Eye (tissue), 1 donor: ENCODE data around the gene BDH2.

Experiments
- DNase-seq: peaks from one replicate; pipeline ENCODE4 v3.0.0-alpha.2; 2015

BDH2 gene

GRCh38 chr4:103079621-103080020, 20.0 kb downstream of the BDH2 start:
- no peak for DNase-seq

- no peak for DNase-seq
Measured at GRCh38 chr4:103076747-103077347, 22.8 kb downstream of the BDH2 start, which contains the start of gene SLC9B2. Gene SLC9B2, minus strand, starts transcription at chr4:103076761. Its CDS starts 9,211 bp downstream, at chr4:103067550.

GRCh38 chr4:103075894-103076746, 23.5 kb downstream of the BDH2 start:
- DNase-seq: peak; percentile 91

- DNase-seq: no peak
Measured at GRCh38 chr4:103075435-103075893, 24.2 kb downstream of the BDH2 start.

GRCh38 chr4:103074744-103075434, 24.7 kb downstream of the BDH2 start:
- no peak for DNase-seq

GRCh38 chr4:103073792-103074438, 25.7 kb downstream of the BDH2 start:
- no peak for DNase-seq

DNA sequence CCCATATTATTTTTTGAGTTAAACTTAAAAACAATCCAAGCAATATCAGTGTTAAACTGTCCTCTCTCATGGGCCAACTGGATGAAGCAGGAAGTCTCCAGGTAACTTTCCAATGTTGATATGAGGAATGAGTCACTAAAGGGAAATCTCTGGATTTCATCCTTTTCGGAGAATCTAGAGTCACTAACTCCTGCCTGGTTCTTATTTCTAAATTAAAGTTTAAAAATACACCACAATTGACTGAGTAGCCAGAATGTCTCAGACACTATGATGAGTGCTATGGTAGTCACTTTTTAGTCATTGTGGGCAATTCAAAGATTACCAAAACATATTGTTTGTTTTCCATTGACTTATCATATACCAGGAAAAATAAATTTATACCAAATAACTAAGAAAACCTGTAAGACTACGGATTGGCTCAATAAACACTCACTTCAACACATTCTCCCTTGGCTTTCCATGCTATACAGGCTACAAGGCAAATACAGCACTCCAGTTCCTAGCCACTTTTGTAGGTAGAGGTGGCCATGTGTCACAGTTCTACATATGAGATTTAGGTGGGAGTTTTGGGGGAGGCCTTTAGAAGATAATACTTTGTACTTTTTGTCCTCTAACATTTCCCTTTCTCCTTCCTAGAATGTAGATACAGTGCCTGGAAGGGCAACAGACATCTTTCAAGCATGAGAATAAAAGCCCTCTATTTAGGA, 31.6 kb downstream of the BDH2 start:
- DNase-seq: no peak

- no peak for DNase-seq
Measured at GRCh38 chr4:103060453-103061148, 39.0 kb downstream of the BDH2 start.

GRCh38 chr4:103054030-103054429, 45.6 kb downstream of the BDH2 start:
- DNase-seq: no peak

- no peak for DNase-seq
Measured at GRCh38 chr4:103052779-103053178, 46.9 kb downstream of the BDH2 start.

DNA sequence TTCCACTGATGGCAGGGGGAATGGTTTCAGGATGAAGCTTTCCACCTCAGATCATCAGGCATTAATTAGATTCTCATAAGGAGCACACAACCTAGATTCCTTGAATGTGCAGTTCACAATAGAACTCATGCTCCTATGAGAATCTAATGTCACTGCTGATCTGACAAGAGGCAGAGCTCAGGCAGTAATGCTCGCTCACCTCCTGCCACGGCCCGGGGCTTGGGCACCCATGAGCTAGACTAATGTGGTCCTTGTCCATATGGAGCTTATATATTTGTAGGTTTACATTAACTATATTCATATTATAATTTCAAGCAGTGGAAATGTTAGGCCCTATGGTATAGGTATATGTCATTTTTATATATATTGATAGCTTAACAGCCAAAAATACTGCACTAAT, 47.5 kb downstream of the BDH2 start:
- DNase-seq: no peak

DNA sequence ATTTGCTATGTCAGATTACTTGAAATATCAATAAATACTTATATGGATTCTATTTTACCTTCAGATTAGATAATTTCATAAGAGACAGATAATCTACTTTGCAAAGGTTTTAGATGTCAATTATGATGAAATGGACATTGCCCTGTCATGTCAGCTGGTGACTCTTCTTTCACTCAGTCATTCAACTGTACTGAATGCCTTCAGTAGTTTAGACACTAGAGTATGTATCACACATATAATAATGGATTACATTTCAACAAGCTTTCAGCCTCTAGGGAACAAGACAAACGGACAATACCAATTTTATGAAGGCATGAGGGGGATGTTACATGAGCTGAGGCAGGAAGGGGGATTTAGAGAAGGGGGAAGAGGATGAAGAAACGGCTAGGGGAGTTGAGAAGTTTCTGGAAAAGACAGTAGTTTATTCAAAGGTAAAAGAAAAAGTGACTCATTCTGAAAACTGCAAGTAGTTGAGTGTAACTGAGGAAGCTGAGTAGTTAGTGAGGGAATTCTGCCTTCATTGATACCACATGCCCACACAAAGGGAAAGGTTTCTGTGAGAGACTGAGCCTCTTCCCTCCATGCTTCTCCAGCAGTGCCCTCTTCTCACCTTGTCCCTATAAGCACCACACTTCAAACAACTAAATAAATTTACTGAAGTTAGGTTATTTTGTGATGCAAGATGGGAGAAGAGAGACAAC, 48.7 kb downstream of the BDH2 start:
- no peak for DNase-seq

GRCh38 chr4:103046416-103047290, 53.0 kb downstream of the BDH2 start:
- peak; percentile 43 for DNase-seq

- no peak for DNase-seq
Measured at GRCh38 chr4:103044183-103044582, 55.5 kb downstream of the BDH2 start.

DNA sequence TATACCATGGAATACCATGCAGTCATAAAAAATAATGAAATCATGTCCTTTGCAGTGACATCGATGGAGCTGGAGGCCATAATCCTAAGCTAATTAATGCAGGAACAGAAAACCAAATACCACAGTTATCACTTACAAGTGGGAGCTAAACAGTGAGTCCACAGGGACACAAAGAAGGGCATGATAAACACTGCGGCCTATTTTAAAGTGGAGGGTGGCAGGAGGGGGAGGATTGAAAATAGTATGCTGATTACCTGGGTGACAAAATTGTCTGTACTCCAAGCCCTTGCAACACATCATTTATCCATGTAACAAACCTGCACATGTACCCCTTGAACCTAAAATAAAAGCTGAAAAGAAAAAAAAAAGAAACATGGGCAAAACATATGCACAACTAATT, 63.5 kb downstream of the BDH2 start:
- DNase-seq: no peak

- no peak for DNase-seq
Measured at GRCh38 chr4:103032574-103032973, 67.1 kb downstream of the BDH2 start.

DNA sequence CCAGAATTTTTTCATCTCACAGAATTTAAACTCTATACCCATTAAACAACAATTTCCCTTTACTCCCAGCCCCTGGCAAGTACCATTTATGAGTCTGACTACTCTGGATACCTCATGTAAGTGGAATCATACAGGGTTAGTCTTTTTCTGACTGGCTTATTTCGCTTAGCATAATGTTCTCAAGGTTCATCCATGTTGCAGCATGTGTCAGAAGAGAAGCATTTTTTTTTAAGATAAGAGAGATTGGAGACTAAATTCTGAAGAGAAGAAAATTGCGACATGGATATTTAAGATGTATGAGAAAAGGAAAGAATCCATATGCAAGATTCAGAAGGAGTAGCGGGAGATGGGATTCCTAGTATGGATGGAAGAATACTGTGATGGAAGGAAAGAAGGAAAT, 68.8 kb downstream of the BDH2 start:
- no peak for DNase-seq

DNA sequence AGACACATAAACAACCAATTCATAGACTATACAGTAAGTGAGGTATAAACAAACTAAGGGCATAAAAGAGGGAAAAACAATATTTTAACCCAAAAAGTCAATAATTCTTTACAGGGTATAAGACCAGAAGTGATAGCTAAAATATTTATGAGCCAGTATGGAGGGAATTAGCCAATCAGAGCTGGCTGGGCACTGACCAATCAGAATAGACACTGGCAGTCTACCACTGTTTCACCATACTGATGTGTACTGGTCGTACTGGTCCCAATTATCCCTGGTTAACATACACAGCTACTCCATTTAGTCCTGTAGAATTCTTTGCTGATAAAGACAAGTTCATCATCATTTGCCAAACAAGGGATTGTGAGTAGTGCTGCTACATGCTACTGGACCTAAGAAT, 70.3 kb downstream of the BDH2 start:
- DNase-seq: no peak
